HG03460 (cell line): ENCODE results near the gene ARHGAP24.
"Not testable (repeated sequence)": the region's sequence is repeated elsewhere in the genome, so short reads cannot be mapped to it uniquely, and the experiment has no call there.

ENCODE experiments used
- ATAC-seq: cut with Tn5 transposase; IDR thresholded peaks from one replicate; pipeline ENCODE4 v1.9.1; 2021; ENCODE audit not compliant: unreplicated experiment

Gene ARHGAP24

DNA sequence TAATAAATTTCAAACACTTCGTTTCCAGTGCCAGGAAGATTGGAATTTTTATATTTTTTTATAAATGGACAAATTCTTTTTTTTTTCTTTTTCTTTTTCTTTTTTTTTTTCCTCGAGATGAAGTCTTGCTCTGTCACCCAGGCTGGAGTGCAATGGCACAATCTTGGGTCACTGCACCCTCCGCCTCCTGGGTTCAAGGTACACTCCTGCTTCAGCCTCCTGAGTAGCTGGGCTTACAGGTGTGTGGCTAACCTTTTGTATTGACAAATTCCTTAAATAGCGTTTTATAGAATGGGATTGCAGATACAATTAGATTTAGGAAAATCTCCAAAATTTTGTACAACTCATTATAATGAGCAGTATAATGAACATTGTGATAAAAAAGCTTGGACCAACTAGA, 328.9 kb downstream of the ARHGAP24 start:
- ATAC-seq: no peak

DNA sequence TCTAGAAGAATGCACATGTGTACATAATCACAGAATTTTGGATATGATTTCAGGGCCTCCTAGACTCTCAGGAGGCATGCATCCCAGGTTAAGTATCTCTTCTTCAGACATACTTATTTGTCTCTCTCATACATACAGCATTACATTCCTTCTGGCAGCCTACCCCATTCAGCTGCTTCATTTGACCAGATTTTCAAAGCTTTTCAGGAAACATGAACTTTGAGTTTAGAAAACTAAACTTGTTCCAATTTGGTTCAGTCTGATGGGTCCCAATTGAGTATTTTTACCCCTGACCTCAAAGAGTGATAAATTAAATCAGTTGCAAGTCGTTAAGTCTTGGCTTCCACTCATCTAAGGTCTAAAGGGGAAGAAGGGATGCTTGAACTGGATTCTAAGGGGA, 330.9 kb downstream of the ARHGAP24 start:
- no peak for ATAC-seq

DNA sequence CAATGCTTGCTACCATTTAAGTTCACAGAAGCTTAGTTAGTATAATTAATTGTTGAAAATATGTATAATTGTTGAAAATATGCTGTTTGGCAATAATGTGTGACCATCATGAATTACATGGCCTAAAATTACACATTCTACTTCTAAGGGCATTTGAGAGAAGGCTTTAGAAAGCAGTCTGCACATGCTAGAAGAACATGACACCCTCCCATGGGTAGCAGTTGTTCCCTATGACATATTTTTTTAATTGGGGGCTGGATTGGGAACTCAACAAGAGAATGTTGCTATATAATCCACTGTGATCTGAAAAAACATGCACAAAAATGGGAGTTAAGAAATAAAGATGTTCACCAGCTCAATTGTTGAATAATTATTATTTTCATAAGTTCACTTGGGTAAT, 331.4 kb downstream of the ARHGAP24 start:
- no peak for ATAC-seq

DNA sequence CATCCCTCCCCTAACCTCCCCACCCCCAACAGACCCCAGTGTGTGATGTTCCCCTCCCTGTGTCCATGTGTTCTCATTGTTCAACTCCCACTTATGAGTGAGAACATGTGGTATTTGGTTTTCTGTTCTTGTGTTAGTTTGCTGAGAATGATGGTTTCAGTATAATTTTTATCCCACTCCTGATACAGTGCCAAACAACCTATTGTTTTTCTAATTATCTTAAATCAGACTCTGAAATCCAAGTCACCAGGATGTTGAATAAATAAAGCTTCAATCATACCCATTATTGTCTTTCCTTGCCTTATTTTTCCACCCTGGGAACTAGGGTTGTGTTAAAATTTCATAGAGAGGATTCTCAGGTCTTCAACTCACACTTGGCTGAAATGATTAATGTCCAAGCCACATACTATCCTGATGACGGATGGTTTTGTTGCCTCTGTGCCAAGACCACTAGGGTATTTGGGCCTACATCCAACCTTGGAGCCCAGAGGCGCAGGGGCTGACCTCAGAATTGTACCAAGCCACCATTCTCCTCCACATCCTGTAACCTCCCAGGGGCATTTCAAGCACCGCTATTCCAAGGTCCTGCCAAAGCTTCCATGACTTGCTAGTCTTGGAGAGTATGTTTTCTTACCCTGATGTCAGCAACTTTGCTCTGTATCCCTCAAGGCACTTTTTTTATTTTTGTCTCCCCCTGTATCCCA, 332.4 kb downstream of the ARHGAP24 start:
- no peak for ATAC-seq

DNA sequence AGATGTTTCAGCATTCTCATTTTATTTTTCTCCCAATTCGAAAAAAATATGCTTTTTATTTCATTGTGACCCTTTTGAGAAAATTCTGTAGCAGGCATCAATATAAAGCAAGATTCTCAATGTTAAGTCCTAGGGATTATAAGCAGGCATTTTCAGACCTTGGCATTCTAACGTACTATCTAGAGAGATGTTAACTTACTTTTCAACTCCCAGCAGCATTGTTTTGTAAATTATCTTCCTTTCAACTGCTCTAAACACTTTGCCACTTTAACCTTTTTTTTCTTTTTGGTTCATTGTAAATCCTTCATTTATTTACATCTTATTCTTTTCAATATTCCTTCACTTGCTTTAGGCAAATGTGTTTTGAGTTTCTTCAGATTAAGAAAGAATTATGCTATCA, 333.2 kb downstream of the ARHGAP24 start:
- no peak for ATAC-seq

DNA sequence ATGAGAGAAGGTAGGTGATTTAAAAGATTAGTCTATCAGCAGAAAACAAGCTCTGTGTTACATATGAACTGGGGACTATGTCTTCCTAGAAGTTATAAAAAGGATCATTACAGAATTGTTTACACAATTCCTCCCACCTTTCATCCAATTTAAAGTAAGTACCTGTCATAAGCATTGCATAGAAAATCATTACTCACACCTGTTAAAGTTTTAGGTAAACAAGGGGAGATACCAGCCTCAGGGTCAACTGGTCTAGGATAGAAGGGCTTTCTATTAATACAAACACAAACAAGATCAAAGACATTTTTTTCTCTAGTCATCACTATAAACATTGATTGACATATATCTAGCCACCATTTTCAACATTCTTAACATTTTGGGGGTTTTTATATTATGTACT, 333.9 kb downstream of the ARHGAP24 start:
- no peak for ATAC-seq

DNA sequence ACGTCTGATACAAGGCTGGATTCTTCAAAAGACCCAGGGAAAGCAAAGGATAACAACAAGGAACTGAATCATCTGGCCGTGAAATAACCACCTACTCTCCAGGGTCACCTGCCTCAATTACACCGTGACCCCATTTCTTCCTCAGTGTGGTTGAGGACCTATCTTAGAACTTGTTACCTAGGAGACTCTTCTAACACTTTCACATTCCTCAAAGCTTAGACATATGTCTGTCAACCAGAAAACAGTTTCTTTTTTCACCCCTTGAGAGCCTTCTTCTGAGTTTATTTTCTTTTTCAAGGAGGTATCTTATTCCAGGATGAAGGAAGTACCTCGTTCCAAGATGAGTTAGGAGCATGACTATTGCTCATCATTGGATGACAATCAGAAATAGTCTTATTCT, 337.8 kb downstream of the ARHGAP24 start:
- no peak for ATAC-seq

DNA sequence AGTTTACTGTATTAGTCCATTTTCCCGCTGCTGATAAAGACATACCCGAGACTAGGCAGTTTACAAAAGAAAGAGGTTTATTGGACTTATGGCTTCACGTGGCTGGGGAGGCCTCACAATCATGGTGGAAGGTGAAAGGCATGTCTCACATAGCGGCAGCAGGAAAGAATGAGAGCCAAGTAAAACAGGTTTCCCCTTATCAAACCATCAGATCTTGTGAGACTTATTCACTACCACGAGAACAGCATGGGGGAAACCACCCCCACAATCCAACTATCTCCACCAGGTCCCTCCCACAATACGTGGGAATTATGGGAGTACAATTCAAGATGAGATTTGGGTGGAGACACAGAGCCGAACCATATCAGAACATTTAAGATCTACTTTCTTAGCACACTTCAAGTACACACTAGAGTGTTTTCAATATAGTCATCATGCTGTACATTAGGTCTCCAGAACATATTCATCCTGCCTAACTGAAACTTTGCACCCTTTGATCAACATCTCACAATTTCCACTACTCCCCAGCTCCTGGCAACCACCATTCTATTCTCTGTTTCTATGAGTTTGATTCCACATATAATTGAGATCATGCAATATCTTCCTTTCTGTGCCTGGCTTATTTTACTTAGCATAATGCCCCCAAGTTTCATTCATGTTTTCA, 341.0 kb downstream of the ARHGAP24 start:
- ATAC-seq: no peak

DNA sequence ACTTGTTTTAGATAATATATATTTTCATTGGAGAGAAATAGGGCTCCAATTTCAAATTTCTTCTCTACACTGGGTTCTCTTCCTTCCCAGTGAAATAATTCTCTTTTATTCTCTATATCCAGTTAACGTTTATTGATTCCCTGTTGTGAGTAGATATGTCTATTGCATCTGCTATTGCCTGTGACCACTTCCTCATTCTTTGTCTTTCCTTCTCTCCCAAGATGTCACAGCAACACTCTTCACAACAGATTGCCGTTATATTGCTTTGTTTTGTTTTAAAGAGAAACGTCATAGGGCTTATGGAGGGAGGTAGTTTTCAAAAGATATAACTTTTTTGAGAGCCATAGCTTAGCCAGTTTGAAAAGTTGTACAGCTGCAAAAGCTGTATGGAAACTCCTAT, 343.8 kb downstream of the ARHGAP24 start:
- no peak for ATAC-seq

DNA sequence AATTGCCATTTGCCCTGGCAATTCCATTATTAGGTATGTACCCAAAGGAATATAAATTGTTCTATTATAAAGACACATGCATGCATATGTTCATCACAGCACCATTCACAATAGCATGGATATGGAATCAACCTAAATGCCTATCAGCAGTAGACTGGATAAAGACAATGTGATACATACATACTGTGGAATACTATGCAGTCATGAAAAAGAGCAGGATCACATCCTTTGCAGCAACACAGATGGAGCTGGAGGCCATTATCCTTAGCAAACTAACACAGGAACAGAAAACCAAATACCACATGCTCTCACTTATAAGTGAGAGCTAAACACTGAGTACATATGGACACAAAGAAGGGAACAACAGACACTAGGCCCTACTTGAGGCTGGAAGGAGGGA, 345.2 kb downstream of the ARHGAP24 start:
- not testable (repeated sequence) for ATAC-seq

DNA sequence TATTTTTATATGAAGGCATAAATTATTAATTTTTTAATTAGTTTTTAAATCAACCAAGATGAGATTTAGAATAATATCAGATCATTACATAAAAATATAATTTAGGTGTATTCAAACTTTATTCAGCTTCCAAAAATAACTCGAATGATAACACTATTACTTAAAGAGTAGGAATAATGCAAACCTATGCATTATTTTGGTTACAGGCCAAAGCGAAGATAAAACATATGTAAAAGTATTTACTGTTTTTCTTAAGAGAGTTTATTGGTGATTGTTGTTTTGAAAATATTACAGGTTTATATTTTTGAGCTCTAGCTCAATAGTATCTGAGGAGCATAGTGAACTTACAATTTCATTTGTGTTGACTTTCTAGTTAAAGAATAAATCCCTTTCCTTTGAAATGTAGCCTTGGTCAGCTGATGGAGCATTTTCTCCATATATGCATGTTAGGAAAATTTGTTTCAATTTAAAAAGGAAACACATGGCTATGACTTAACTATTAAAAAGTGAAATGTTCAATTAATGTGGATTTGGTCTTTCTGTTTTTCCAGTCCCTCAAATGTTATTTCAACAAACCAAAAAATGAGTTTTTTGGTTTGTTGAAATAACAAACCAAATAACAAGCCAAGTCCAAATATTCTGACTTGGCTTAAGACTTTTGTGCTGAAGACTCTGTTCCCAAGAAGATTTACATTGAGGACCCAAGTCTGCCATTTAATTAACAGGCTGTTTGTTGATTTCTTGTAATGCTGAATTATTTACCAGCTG, 346.9 kb downstream of the ARHGAP24 start:
- ATAC-seq: no peak

DNA sequence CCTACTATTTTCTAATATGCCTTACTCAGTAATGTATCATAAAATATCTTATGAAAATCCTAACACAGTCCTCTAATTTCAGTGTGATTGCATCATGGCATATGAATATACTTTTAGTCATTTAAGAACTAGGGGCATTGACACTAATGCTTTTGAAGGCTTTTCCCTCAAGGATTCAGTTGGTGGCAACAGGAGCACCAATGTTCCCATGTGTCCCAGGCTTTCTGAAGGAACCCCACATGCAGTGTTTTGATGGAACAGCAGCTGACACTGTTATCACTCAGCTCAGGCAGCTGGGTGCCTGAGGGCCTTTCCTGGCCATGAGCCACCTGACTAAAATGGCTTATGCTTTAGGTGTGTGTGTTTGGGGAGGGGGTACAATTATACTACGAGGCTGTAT, 348.3 kb downstream of the ARHGAP24 start:
- ATAC-seq: no peak

DNA sequence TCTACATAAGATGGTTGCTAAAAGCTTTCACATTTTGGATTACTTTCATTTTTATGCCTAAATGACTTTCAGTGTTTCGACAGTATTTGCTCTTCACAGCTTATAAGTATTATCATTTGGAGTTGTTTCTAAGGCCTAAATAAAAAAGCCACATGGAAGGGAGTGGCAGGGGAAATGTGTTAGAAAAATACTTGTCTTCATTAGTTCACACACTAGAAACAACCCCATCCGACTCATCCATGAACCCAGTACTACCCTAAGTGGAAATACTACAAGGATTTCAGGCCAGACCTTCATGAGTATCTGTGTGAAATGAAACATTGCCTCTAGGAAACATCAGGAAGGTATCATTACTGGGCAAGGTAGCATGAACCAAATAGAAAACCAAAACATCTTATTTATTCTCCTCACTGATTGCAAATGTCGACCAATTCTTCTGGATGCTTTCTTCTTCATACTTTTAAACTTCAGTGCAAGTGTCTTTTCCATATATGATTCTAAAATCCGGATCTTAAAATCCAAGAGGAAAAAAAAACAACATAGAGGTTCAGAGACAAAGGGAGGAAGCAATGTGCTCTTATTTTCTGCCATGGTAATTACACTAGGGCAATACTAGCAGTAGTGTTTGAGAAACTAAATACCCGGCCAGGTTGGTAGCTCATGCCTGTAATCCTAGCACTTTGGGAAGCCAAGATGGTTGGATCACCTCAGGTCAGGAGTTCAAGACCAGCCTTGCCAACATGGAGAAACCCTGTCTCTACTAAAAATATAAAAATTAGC, 349.4 kb downstream of the ARHGAP24 start:
- no peak for ATAC-seq

DNA sequence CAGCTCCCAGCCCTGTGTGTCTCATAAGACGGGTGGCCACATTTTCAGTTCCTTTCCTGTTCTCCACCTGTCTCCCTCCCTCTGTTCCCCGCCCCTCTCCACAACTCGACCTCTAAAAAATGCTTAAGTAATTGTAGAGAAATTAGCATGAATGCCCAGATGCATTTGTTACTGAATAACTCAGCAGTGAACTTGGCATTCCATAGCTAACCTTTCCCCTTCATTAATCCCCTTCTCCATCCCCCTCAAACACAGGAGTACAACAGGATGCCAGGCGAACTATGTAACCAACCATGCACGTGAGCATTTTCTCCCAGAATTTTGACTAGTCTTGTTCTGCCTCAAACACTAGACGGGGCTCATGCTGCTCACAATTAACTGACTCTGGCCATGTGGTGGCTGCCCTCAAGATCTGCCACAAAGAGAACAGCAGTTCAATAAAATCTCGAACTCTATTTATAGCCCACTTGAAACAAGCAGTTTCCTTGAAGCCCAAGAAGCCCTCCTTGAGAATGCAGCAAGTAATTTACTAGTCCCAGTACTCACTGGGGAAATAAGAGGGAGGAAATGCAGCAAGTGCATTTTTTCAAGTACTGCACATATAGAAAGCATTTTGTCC, 351.2 kb downstream of the ARHGAP24 start:
- peak; percentile 60 for ATAC-seq

DNA sequence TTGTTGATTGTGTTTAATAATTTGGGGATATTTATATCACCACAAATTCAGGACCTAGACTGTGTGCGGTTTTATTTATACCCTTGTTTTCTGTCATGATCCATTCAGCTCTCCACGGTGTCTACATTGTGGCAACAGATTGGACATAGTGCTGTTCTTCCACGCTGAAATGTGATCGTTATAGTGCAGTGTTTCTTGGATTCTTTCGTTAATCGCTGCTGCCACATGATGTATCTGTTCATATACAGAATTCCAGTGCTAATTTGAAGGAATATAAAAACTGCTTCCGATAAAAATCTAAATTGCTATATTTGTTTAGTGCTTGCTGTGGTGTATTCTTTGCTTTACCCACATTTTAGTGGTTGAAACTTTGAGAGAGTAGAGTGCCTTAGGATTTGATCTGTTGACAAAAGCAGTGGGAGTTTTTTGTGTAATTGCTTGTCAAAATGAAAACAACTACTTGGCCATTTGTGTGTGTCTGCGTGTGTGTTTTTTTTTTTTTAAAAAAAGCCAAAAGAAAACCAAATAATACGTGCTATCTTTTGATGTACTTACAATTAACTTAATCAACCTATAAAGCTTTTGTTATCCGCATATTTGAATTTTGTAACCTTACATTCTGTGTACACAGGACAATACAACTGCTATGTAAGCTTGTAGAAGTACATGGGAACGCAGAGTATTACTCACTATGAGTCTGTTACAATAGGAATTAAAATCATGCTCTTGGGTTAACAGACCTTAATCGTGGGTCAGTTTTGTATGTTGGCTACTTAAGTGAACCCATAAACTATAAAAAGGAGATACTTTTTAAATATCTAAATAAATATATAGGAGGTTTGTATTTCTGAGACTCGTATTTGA, 353.3 kb downstream of the ARHGAP24 start:
- no peak for ATAC-seq

DNA sequence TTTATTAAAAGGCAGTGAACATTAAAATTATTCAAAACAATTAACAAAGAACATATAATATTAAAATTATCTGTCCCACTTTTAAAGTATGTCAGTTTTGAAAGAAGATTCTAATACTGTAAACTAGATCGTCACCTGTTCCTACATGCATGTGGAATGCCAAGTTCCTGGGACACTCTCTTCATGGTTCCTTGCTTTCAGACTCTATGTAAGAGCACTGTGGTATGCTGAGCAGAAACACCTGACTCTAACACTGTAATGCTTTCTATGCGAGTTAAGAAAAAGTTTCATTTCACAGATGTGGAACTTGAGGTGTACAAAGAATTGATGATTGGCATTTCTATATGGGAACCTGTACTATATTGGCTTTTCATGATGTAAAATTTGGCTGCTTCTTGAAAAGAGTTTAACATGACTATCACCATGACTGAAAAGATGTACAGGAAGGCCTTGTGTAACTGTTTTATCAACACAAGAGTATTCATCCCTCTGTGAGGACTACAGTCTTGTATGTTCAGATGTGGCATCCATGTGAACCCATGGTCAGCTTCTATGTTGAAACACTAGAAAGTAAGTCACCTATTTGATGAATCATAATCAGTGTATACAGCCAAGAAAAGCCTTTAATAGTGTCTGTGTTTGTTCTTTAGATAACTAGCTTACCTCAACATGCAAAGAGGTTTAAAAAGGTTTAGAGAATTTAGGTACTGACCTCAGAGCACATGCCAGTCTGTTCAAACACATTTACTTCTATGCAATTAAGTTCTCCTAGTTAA, 354.5 kb downstream of the ARHGAP24 start:
- no peak for ATAC-seq

DNA sequence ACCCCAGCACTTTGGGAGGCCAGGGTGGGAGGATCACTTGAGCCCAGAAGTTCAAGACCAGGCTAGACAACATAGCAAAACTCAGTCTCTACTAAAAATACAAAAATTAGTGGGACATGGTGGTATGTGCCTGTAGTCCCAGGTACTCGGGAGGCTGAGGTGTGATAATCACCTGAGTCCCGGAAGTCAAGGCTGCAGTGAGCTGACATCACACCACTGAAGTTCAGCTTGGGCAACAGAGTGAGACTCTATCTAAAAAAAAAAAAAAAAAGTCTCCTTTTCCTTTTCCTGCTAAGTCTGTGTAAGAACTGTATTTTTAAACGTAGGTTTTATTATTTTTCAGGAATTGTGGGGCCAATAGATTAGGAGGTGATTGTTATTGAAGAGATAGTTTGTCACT, 356.7 kb downstream of the ARHGAP24 start:
- ATAC-seq: no peak

DNA sequence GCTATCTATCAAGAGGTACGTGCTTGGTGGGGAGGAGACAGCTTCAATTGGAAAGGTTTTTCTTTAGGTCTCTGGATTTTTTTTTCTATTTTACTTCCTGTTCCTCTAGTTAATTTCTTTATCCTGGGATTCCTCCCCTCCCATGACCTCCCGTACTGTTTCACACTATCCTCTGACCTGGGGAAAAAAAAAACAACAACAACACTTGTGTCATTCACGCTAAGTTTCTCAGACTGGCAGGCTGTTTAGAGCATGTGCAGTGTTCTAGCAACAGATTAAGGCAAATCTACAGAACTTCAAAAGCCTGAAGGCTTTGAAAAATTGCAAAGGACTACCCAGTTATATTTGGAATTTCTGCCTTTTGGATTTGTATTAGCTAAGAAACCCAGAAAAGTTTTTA, 358.4 kb downstream of the ARHGAP24 start:
- no peak for ATAC-seq

DNA sequence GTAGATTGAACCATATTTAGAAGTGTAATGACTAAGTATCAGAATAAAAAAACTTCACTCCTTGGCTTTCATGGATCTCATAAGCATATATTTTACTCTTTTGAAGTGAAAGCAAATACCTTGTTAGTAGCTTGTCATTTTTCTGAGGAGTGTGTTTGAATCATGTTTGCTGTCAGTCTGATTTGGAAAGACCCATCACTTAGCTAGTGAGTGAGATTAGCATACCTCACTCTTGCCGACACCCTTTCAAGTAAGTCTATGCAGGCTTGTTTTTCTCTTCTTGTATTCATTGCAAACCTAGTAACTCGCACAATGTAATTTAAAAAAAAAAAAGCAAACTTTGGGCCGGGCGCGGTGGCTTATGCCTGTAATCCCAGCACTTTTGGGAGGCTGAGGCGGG, 360.0 kb downstream of the ARHGAP24 start:
- ATAC-seq: no peak
